SIG-M5 treated with dmso at 0.1 percent for 504 hours (cell line): ENCODE measurements around the gene HMGCS1.
A peak's percentile ranks its signal among the peaks of the same experiment; 100 is the strongest.
"Not testable (repeated sequence)": the region's sequence is repeated elsewhere in the genome, so short reads cannot be mapped to it uniquely, and the experiment has no call there.

Experiments used
- DNase-seq: peaks from one replicate; lab custom pipeline; 2025; ENCODE audit not compliant: unreplicated experiment; lab: John Stamatoyannopoulos, UW

The HMGCS1 gene

DNA sequence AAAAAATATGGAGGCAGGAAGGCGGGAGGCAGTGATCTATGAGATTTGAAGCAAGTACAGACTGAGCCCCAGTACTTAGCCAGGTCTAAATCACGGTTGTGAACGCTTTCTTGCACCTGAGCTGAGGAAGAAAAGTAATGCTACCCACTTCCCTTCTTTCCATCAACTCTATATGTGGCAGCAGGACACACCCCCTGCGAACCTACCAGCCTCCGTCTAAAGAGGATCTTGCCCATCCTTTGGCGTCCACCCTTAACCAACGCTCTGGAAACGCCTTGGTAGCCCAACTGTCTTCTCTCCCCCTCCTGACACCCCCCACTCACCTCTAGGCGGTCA, 545 bp downstream of the HMGCS1 start:
- peak; percentile 53 for DNase-seq

DNA sequence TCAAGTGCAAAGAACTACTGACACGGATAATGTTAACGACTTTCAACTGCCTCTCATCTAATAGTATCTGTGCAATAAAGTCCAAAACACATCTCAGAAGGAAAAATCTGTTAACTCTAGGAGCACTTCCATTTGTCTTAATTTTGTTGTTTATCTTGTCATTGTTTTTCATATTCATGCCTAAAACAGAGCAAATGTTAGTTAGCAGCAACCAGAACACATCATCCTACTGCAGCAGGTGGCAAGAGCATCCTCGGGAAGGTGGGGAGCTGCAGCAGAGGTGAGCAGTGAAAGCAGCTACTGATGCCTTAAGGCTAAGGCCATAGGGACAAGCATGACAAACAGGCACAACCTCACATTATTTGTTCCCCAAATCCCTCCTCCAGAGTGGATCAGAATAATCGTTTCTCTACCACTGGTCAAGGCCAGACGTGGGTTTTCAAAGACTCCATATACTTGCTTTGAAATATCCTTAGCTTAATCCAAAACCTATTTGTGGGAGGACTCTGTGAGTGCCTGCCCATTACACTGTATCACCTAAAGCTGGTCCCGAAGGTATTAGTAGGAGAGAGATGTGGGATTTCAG, 1.0 kb downstream of the HMGCS1 start:
- DNase-seq: no peak

GRCh38 chr5:43309637-43310036, 3.6 kb downstream of the HMGCS1 start:
- no peak for DNase-seq

GRCh38 chr5:43309122-43309521, 4.1 kb downstream of the HMGCS1 start:
- no peak for DNase-seq

DNA sequence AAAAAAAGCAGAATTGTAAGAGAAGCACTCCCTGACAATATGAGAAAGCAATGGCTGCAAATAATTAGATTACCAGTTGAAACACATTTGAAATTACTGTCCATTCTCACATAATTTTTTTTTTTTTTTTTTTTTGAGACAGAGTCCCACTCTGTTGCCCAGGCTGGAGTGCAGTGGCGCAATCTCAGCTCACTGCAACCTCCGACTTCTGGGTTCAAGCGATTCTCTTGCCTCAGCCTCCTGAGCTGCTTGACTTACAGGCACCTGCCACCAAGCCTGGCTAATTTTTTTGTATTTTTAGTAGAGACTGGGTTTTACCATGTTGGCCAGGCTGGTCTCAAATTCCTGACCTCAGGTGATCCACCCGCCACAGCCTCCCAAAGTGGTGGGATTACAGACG, 6.3 kb downstream of the HMGCS1 start:
- DNase-seq: not testable (repeated sequence)

DNA sequence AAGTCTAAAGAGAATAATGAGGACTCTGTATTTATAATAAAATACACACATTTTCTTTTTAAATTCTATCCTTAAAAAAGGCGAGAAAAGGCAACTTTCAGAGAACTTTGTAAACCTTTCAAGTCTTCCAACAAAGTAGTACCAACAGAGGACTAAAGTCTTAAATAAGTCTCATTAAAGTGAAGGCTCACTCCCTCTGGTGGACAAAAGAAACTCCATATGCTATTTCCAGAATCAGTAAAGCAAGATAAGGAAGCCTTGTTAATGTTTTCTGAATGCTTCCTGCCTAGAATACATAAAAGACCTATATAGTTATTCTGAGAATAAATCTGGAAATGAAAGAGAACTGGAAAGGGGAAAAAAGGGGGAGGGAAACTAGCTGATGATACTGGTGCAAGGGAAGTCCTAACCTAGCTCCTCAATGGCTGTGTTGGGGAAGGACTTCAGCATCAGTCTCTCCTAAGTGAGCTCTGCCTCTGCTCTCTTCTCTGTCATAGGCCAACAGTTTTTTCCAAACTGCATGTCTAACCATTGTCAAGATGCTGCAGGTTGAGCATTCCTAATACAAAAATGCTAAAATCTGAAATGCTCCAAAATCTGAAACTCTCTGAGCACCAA, 7.2 kb downstream of the HMGCS1 start:
- DNase-seq: peak; percentile 78

DNA sequence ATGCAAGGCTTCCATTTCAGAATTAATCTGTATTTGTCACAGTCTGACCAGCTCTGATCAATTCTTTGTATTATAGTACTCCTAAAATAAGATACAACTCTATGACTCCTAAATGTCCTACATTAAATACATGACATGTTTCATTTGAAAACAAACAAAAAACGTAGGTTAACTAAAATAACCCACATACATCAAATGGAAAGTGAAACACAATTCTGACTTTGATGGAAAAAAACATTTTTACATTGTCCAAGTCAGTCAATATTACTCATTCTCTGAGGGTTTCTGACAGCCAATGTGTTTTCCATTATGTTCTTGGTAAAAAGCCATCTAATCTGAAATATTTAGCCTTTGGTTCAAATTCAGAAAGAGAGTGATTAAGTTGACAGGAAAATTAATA, 8.7 kb downstream of the HMGCS1 start:
- DNase-seq: no peak

DNA sequence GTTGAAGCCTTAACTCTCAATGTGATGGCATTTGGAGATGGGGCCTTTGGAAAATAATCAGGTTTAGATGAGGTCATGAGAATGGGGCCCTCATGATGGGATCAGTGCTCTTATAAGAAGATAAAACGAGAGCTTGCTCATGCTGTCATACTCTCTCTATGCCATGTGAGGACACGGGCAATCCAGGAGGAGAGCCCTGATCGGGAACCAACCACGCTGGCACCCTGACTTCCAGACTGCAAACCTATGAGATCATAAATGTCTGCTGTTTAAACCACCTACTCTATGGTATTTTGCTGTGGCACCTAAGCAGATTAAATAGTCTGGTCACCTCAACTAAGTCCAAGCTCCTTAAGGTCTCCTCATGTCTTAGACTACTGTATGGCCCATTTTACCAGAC, 10.0 kb downstream of the HMGCS1 start:
- no peak for DNase-seq

DNA sequence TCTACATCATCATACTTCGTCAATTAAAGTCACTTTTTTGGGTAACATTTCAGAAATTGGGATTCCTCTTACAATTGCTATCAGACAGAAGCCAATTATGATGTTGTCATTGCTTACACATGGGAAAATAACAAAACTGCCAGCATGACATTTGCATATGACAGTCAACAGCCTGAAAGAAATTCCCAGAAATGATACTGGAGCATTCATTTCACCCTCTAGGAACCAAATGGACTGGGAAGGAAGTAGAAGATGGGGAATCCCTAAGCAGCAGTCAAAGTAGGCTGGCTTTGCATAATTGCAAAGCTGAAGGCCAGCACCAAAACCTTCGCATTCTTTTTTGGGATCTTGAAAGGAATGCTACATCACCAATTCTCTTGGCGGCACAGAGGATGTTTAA, 10.7 kb downstream of the HMGCS1 start:
- no peak for DNase-seq

- no peak for DNase-seq
Observed at GRCh38 chr5:43301653-43302091, 11.5 kb downstream of the HMGCS1 start.

- DNase-seq: no peak
Observed at GRCh38 chr5:43300112-43300511, 13.1 kb downstream of the HMGCS1 start.

- no peak for DNase-seq
Observed at GRCh38 chr5:43298443-43298842, 14.8 kb downstream of the HMGCS1 start.

DNA sequence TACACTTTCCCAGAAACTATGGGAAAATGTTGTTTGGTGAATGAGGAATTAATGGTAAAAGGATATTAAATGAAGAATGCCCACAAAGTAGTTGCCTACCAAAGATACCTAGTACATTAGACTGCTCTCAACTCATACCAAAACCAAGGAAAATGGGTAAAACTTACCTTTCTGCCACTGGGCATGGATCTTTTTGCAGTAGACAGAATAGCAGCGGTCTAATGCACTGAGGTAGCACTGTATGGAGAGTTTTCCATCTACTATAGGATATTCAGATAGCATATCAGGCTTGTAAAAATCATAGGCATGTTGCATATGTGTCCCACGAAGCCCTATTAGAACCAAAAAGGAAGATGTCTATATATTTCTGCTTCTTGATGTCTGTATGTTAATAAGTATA, 16.4 kb downstream of the HMGCS1 start:
- DNase-seq: no peak

- no peak for DNase-seq
Observed at GRCh38 chr5:43295202-43295601, 18.0 kb downstream of the HMGCS1 start.

DNA sequence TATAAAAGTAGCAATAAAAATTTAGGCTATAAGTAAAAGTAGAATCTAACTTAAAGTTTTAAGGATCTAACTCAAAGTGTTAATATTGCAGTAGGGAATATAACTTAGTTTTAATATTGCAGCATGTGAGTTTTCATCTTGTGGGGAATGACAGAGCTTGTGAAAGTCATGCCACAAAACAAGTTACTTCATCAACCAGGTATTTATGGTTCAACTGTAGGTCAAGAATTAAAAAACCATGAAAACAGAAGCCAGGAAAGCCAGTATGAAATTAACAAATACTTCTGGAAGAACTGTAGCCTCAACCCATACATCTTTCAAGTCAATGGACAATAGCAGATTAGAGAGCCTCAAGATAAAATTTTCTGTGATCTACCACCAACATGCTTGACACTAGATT, 19.0 kb downstream of the HMGCS1 start:
- no peak for DNase-seq

- DNase-seq: no peak
Observed at GRCh38 chr5:43290726-43291125, 22.5 kb downstream of the HMGCS1 start.

GRCh38 chr5:43288269-43288831, 24.9 kb downstream of the HMGCS1 start:
- DNase-seq: no peak

DNA sequence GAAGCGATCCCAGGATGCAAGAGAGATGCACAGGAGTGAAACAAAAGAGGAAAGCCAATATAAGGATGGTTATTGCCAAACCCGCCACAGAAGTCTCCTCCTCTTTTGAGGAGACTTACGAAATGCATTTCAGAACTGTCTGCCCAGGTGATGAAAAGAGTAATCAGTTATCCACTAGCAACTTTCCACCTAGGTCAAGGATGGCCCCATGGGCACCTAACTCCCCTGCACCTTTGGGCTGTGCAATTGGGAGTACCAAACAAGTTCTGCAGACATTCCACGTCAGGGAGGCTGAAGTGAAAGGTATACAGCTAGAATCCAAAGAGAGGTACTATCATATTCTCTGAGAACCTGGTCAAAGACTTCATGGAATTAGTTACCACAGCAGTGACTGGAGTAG, 25.7 kb downstream of the HMGCS1 start:
- DNase-seq: no peak

GRCh38 chr5:43286623-43287022, 26.6 kb downstream of the HMGCS1 start:
- DNase-seq: no peak

GRCh38 chr5:43281840-43282658, 31.2 kb downstream of the HMGCS1 start:
- DNase-seq: no peak

- DNase-seq: no peak
Observed at GRCh38 chr5:43279548-43280274, 33.5 kb downstream of the HMGCS1 start.
